ENCODE measurements around the gene SAYSD1. TPM values are rescaled to one million over a fixed set of nuclear protein-coding genes. Genes with fewer than 3 reads are reported as not detected.

Gene SAYSD1
- total RNA-seq, 4 donors from 2014 or later, result 2.2 to 30.7 (median 21.1) TPM

DNA sequence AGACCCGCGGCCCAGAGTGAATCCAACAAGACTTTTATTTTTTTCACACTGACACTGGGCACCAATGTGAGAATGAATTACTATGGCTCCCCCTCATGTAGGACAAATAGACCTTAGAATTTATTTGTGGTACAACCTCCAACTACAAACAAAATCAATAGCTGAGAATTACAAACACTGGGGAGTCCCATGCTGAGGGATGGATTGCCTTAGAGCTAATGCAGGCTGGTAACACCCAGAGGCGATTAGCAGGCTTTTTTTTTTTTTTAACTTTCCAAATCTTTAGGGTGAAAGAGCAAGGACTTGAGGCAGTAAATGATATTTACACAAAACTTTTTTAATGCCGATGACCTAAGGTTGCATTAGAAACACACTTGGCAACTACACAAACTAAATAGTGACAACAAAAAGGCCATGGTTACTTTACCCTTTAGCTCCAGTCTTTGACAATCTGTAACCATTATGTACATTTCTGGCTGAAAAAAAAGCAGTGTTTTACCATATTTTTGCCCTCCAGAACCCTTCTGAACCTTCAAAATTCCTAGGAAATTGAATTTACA, 21.8 kb downstream of the SAYSD1 start:
- no peak for DNase-seq
- TF ChIP-seq, protein P1, sequence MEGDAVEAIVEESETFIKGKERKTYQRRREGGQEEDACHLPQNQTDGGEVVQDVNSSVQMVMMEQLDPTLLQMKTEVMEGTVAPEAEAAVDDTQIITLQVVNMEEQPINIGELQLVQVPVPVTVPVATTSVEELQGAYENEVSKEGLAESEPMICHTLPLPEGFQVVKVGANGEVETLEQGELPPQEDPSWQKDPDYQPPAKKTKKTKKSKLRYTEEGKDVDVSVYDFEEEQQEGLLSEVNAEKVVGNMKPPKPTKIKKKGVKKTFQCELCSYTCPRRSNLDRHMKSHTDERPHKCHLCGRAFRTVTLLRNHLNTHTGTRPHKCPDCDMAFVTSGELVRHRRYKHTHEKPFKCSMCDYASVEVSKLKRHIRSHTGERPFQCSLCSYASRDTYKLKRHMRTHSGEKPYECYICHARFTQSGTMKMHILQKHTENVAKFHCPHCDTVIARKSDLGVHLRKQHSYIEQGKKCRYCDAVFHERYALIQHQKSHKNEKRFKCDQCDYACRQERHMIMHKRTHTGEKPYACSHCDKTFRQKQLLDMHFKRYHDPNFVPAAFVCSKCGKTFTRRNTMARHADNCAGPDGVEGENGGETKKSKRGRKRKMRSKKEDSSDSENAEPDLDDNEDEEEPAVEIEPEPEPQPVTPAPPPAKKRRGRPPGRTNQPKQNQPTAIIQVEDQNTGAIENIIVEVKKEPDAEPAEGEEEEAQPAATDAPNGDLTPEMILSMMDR (IDR thresholded peaks at IDR 0.05), result no peak
- TF ChIP-seq EP300 (IDR thresholded peaks at IDR 0.05; ENCODE audit: low read depth) (no peak), POLR2AphosphoS5 (IDR thresholded peaks at IDR 0.05) (no peak), POLR2A (IDR thresholded peaks at IDR 0.05) (no peak)
- in situ Hi-C loops (cut with MboI; ENCODE audit: low pct_ligation_motif_present in 1 of 4, low pct_unique_long_range_greater_than_20kb in 1 of 4, low sequenced_read_pairs in 3 of 4), result no loop called here
- Histone ChIP-seq H3K4me1 (peaks cover 0 to 4% (median 0%) of the 10 kb centered on the region in 4 donors), H3K9me3 (no peaks in the 10 kb centered on the region), H3K36me3 (no peaks in the 10 kb centered on the region), H3K27me3 (peaks cover 9% of the 10 kb centered on the region), H3K4me3 (no peak overlapping the region), H3K27ac (no peak overlapping the region)
- 69 to 78% methylated on average over 4 of the region's 4 CpGs for WGBS, 2 donors (ENCODE audit: low coverage in 1 of 2)
- intact Hi-C loops (cut with DNase I; ENCODE audit: low total_unique reads), result no loop called here

DNA sequence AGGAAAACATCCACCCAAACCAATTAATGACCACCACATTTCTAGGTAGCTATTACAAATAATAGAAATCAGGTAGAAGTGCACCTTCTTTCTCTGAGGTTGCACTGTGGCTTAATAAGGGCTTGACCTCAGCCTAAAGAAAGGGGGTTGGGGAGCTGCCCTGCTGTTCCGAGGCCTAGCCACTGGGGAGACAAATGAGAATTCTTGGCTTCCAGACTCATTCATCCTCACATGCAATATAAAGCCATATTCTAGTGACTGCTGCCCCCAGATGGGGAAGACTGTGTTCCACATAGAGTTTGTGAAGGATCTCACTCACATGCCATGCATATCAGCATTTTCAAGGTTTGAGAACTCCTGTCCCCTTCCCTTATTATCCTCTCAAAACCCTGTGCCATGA, 22.9 kb downstream of the SAYSD1 start:
- in situ Hi-C loops (cut with MboI; ENCODE audit: low pct_ligation_motif_present in 1 of 4, low pct_unique_long_range_greater_than_20kb in 1 of 4, low sequenced_read_pairs in 3 of 4), result no loop called here
- intact Hi-C loops (cut with DNase I; ENCODE audit: low total_unique reads), result no loop called here
- Histone ChIP-seq H3K4me3 (no peak overlapping the region), H3K27ac (no peak overlapping the region), H3K27me3 (peaks cover 9% of the 10 kb centered on the region), H3K4me1 (peaks cover 0 to 4% (median 0%) of the 10 kb centered on the region in 4 donors), H3K36me3 (no peaks in the 10 kb centered on the region), H3K9me3 (no peaks in the 10 kb centered on the region)
- no peak for DNase-seq
- WGBS, 2 donors (ENCODE audit: low coverage in 1 of 2), result 85% methylated on average over 1 of the region's 1 CpG; no CpG with 5 or more reads in 1 of the 2 donors
- TF ChIP-seq POLR2AphosphoS5 (IDR thresholded peaks at IDR 0.05) (no peak), POLR2A (IDR thresholded peaks at IDR 0.05) (no peak), EP300 (IDR thresholded peaks at IDR 0.05; ENCODE audit: low read depth) (no peak)
- TF ChIP-seq, protein P1 (IDR thresholded peaks at IDR 0.05), result no peak

DNA sequence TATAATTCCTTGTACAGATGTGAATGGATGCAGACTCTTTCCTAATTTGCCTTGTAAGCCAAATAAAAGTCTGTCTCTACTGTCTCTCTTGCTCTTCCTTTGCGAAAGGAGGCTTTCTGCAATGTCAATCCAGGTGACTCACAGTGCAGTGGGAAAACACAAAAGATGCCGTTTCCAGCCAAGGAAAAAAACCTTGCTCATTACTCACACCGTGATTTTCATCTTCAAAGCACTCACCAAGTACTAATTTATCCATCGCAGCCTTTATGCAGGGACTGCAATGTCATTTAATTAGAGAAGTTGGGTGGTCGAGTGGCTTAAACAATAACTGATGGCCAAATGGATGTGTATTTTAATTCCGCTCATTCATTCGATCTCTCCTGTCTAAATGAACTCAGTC, 23.8 kb downstream of the SAYSD1 start:
- in situ Hi-C loops (cut with MboI; ENCODE audit: low pct_ligation_motif_present in 1 of 4, low pct_unique_long_range_greater_than_20kb in 1 of 4, low sequenced_read_pairs in 3 of 4), result no loop called here

DNA sequence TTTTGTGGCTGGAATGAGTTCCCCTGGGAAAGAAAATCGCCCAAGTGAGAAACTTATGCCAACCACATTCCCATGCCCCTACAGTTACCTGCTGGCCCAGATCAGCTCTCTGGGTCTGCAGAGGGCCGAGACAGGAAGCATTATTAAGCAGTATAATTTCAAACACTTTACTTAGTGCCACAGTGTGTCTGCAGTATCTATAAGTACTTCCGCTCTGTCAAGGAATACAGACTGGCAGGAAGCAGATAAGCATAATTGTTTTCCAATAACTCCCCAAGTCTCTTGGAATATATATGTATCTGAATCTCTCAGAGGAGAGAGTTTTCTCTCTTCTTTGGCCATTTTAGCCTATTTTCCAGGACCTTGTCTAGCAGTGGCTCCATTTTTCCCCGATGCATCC, 24.9 kb downstream of the SAYSD1 start:
- 68 to 74% methylated on average over 2 to 4 of the region's 4 CpGs for WGBS, 2 donors (ENCODE audit: low coverage in 1 of 2)
- H3K9me3 ChIP-seq, result no peaks in the 10 kb centered on the region

More for the DNA sequence above, 23.8 kb downstream of the SAYSD1 start:
- H3K27ac ChIP-seq, result no peak overlapping the region
- no peaks in the 10 kb centered on the region for H3K9me3 ChIP-seq
- H3K36me3 ChIP-seq, result no peaks in the 10 kb centered on the region
- intact Hi-C loops (cut with DNase I; ENCODE audit: low total_unique reads), result no loop called here
- no peak overlapping the region for H3K4me3 ChIP-seq
- H3K27me3 ChIP-seq, result peaks cover 9% of the 10 kb centered on the region
- DNase-seq, result no peak
- 77 to 87% methylated on average over 7 of the region's 7 CpGs for WGBS, 2 donors (ENCODE audit: low coverage in 1 of 2)
- no peak for TF ChIP-seq POLR2A (IDR thresholded peaks at IDR 0.05)
- TF ChIP-seq, protein P1 (IDR thresholded peaks at IDR 0.05), result no peak
- no peak for TF ChIP-seq POLR2AphosphoS5 (IDR thresholded peaks at IDR 0.05)
- no peak for TF ChIP-seq EP300 (IDR thresholded peaks at IDR 0.05; ENCODE audit: low read depth)
- peaks cover 0 to 4% (median 0%) of the 10 kb centered on the region in 4 donors for H3K4me1 ChIP-seq

More for the DNA sequence above, 24.9 kb downstream of the SAYSD1 start:
- in situ Hi-C loops (cut with MboI; ENCODE audit: low pct_ligation_motif_present in 1 of 4, low pct_unique_long_range_greater_than_20kb in 1 of 4, low sequenced_read_pairs in 3 of 4) (no loop called here), intact Hi-C loops (cut with DNase I; ENCODE audit: low total_unique reads) (no loop called here)
- Histone ChIP-seq H3K4me1 (peaks cover 0 to 4% (median 0%) of the 10 kb centered on the region in 4 donors), H3K36me3 (no peaks in the 10 kb centered on the region), H3K27ac (no peak overlapping the region), H3K27me3 (peaks cover 9% of the 10 kb centered on the region), H3K4me3 (no peak overlapping the region)
- no peak for DNase-seq
- TF ChIP-seq POLR2AphosphoS5 (IDR thresholded peaks at IDR 0.05), result no peak
- no peak for TF ChIP-seq EP300 (IDR thresholded peaks at IDR 0.05; ENCODE audit: low read depth)
- TF ChIP-seq, protein P1 (IDR thresholded peaks at IDR 0.05), result no peak
- no peak for TF ChIP-seq POLR2A (IDR thresholded peaks at IDR 0.05)
